Stimulated activated CD8-positive, alpha-beta memory T cell treated with anti-CD3 and anti-CD28 coated beads, Interleukin-7, amount 100 ng/mL, for 4 hours (primary cell): ENCODE data around the gene ZBTB7C.

ENCODE experiments used
- DNase-seq, 2 donors: peaks; one replicate each; pipeline ENCODE4 v3.0.0-alpha.2; 2020; ENCODE audit warnings: low read depth in 2 of 2

Gene ZBTB7C

DNA sequence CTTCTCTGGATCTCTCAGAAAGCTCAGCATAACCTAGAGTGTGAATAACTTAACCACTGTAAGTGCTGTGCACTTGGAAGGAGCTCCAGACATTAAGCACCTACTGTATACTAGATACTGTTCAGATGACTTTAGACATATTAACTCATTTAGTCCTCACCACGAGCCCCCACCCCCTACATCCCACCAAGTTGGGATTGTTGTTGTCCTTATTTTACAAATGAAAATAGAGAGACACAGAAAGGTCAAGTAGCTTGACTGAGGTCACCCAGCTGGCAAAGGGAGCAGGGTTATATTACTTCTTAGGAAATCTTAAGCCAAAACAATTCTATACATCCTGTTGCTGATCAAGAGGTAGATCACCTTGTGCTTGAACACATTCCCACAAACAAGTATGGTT lies 244.5 kb downstream of the ZBTB7C start:
- DNase-seq: no peak

DNA sequence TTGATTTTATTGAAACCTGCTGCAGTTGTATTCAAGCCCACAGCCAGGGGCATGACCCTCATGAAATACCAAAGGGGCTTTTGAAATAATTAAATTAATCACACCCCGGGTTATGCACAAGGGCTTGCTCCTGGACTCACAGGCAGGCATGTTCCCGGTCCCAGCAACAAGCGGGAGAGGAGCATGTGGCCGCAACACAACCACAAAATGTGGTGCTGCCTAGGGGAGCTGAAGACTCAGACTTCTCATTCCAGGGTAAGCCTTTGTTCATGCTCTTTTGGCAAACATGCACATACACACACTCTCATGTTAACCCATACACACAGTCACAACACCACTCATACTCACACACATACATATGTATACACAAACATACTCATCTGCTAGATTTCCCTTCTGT lies 245.1 kb downstream of the ZBTB7C start:
- DNase-seq: no peak

DNA sequence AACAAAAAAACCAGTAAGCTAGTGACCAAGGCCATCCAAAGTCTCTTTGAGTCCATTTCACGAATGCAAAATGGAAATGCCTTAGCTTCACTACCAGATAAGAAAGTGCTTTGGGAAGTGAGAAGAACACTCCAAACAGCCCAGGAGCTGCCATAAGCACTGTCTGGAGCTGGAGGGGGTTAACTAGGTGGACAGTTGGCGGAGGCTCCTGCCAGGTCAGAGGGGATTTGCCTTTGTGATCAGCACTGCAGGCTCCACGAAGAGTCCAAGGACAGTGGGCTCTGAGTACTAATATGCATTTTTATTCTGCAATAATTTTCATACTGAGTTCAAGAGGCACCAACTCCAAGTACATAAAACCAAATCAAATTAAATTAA lies 245.5 kb downstream of the ZBTB7C start:
- DNase-seq: no peak

GRCh38 chr18:48162956-48163737 lies 246.0 kb downstream of the ZBTB7C start:
- no peak for DNase-seq

GRCh38 chr18:48161911-48162698 lies 247.1 kb downstream of the ZBTB7C start:
- peak in 1 of 2 donors; percentile 1 for DNase-seq

DNA sequence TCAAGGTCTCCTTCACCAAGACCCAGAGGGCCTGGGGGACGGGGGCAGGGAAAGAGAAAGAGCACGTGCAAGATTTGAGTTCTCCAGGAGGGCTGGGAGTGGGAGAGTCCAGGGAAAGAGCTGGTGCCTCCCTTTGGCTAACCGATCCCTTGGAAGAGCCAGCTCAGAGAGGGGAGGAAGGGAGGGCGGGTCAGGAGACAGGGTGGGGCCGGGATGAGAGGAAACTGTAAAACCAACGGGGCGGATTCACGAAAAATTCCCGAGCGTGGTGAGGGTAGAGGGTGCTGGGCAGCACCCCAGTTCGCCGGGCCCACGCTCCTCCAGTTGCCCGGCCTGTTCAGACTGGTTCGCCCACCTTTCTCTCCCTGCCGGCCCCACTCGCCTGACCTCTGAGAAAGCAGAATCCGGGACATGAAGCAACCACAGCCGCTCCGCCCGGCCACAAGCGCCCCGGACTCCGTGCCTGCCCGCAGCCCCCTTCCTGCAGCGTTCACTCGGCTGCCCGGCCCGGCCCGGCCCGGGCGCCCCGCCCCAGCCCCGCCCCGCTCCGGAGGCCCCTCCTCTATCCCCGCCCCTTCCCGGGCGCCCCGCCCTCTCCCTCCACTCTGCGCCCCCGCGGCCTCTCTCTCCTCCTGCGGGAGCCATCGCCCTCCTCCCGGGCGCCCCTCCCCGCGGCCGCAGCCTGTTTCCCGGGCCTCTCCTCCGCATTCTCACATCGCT lies 247.8 kb downstream of the ZBTB7C start:
- DNase-seq: peak; percentile 24 to 47

DNA sequence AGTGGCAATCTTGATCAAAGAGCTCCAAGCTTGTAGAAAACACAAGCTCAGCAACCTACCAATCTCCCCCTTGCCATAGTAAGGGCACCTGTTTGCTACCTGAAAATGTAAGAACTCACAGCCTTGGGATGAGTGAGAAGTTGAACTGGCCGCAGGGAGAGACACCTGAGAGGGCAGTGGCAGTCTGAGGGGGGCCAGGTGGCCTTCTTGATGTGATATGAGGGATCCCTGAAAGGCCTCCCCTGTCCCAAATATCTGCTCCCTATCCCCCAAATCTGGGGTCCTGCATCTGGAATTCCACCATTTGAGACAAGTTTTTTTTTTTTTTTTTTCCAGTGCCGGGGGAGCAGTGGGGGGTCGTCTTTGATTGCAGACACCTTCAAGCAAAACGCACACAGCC lies 248.6 kb downstream of the ZBTB7C start:
- DNase-seq: no peak

GRCh38 chr18:48159816-48160215 lies 249.4 kb downstream of the ZBTB7C start:
- no peak for DNase-seq

DNA sequence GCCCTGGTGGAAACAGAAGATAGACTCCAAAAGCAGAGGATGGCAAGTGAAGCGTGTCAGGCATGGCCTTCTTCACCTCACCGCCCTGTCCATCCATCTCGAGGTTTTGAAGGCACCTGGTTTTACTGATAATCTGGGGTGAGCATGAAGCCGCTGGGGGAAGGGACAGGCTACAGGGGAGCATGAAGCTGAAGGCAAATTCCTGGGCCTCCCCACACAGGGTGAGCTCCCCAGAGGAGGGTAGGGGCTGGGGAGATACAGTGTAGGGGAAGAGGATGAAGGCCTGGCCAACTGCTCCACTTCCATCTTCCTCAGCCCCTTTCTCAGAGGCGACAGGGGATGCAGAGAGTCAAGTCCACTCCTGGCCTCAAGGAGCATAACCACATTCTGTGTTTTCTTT lies 250.5 kb downstream of the ZBTB7C start:
- DNase-seq: no peak

DNA sequence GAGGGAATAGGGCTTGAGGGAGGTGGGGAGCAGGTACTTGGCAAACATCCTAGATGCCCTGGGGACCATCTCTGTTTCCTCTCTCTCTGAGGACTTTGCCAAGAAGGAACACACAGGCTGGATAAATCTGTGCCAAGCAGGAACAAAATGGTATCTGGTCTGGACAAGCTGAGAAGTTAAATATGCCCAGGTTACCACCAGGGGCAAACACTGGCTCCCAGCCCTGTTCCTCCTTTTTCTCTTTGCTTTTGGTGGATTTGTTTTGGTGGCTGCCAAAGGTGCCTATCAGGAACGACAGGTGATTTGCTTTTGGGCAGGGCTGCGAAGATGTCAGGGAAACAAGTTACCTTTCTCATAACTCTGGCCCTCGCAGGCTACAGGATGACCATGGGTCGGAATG lies 251.2 kb downstream of the ZBTB7C start:
- no peak for DNase-seq

GRCh38 chr18:48155856-48156255 lies 253.3 kb downstream of the ZBTB7C start:
- no peak for DNase-seq

- DNase-seq: no peak
Observed at GRCh38 chr18:48154828-48155227, 254.4 kb downstream of the ZBTB7C start.

DNA sequence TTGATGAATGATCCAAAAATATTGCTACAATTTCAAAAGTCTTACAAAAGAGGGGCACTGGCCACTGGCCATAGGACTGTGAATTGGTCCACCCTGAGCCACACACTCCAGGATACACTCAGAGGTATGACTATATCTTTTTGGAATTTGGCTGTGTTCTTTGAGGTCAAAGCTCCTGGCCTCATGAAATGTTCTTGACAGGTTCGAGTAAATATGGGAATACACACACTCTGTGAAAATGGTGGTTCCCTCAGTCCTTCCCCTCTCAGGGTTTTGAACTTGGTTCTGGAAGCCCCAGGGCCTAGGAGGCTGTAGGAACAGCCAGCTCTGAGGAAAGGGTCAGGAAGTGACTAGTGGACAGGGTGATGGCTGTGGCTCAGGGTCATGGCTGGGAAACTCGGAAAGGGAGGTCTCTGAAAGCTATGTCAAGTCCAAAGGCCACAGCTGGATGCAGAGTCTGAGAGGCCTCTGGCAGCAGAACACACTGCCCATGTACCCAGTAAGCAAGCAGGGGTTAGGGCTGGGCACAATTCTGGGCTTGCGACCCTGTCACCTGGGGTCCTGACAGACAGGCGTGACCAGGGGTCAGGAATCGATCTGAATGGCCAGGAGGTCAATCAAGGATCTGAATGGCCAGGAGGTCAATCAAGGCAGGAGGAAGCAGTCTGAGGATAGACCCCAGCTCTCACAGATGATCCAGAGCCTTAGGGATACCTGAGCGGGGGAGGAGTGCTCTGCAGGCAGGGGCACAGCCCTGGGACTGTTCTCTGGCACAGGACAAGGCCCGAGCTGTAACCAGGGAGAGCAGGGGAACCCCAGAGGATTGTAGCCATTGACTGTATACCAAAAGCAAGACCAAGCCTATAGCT lies 255.3 kb downstream of the ZBTB7C start:
- DNase-seq: no peak

DNA sequence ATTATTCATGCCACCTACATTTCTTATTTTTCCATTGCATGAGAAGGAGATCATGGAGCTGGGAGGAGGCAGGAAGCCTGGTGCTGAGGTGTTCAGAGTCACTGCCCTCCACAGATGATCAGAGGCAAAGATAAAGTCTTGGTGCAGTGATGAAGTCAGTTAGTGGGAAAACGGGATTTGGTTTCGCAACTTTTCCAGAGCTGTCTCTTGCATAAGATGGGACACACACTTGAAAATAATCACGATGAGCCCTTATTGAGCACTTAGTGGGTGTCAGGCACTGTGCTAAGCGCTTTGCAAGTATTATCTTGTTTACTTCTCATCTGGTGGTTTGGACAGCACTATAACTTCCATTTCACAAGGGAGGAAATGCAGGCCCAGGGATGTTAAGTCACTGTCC lies 256.6 kb downstream of the ZBTB7C start:
- no peak for DNase-seq

GRCh38 chr18:48151421-48152065 lies 257.6 kb downstream of the ZBTB7C start:
- no peak for DNase-seq

- DNase-seq: no peak
Observed at GRCh38 chr18:48149020-48149685, 260.0 kb downstream of the ZBTB7C start.

DNA sequence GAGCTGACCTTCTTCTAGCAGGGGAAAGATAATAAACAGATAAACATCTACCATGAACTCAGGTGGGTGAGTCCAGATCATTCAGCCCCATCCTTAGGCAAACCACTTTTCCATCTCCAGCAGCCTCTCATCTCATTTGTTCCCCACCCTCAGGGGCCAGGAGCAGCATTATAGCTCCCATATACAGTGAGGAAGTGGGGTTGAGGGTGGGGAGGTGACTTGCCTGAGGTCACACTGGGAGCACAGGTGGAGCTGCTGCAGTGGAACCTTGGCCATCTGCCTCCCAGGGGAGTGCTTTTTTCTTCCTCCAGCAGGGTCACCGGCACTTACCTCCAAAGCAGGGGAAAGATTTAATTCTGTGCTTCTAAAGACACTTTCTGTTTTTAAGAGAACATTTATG lies 266.2 kb downstream of the ZBTB7C start:
- DNase-seq: no peak

DNA sequence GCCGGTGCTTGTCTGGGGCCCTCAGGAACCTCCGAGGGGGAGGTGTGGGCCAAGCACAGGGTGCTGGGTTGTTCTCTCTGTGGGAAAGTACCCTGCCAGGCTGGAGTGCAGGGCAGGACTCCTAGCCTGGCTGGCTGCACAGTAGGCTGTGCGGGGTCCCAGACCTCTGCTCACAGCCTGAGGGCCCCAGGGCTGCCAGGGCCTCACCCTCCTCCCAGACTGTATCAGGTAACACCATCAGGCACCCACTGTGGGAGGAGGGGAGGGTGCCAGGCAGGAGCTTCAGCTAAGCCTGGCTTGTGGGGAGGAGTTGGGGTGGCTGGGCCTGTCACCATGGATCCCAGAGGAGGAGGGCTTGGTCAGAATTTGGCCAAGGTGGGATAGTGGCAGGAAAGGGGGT lies 266.8 kb downstream of the ZBTB7C start:
- DNase-seq: no peak

- no peak for DNase-seq
Observed at GRCh38 chr18:48140731-48141130, 268.5 kb downstream of the ZBTB7C start.
